ENCODE measurements around the gene NFKB1. TPM values are rescaled to one million over a fixed set of nuclear protein-coding genes. Genes with fewer than 3 reads are reported as not detected.

The NFKB1 gene
- total RNA-seq, 1 donor from 2014 or later, result 25.1 TPM

GRCh38 chr4:102543030-102543928 lies 42.1 kb downstream of the NFKB1 start:
- Mint-ChIP-seq H3K36me3 (ENCODE audit: insufficient read depth) (peaks cover 2% of the 10 kb centered on the region), H3K4me3 (ENCODE audit: low read depth) (no peak overlapping the region), H3K9me3 (ENCODE audit: low read depth) (no peaks in the 10 kb centered on the region), H3K27me3 (no peaks in the 10 kb centered on the region), H3K4me1 (ENCODE audit: low read depth) (peaks cover 12% of the 10 kb centered on the region), H3K27ac (no peak overlapping the region)
- TF ChIP-seq CTCF (IDR thresholded peaks at IDR 0.05; ENCODE audit: unreplicated experiment), result no peak
- no peak for DNase-seq (ENCODE audit: low spot score, unreplicated experiment)

- peak overlapping the region; percentile 56 for H3K27ac Mint-ChIP-seq
- H3K36me3 Mint-ChIP-seq (ENCODE audit: insufficient read depth), result peaks cover 3% of the 10 kb centered on the region
- no peak for TF ChIP-seq CTCF (IDR thresholded peaks at IDR 0.05; ENCODE audit: unreplicated experiment)
- H3K4me3 Mint-ChIP-seq (ENCODE audit: low read depth), result no peak overlapping the region
- no peak for DNase-seq (ENCODE audit: low spot score, unreplicated experiment)
- H3K4me1 Mint-ChIP-seq (ENCODE audit: low read depth), result peaks cover 12% of the 10 kb centered on the region
- H3K27me3 Mint-ChIP-seq, result no peaks in the 10 kb centered on the region
- no peaks in the 10 kb centered on the region for H3K9me3 Mint-ChIP-seq (ENCODE audit: low read depth)
These were observed 45.5 kb downstream of the NFKB1 start for GRCh38 chr4:102546635-102547034.

- Mint-ChIP-seq H3K4me1 (ENCODE audit: low read depth) (peaks cover 11% of the 10 kb centered on the region), H3K9me3 (ENCODE audit: low read depth) (no peaks in the 10 kb centered on the region), H3K27me3 (no peaks in the 10 kb centered on the region), H3K36me3 (ENCODE audit: insufficient read depth) (peaks cover 3% of the 10 kb centered on the region), H3K27ac (no peak overlapping the region), H3K4me3 (ENCODE audit: low read depth) (no peak overlapping the region)
- no peak for TF ChIP-seq CTCF (IDR thresholded peaks at IDR 0.05; ENCODE audit: unreplicated experiment)
- DNase-seq (ENCODE audit: low spot score, unreplicated experiment), result no peak
These were observed 46.8 kb downstream of the NFKB1 start for GRCh38 chr4:102547973-102548372.

DNA sequence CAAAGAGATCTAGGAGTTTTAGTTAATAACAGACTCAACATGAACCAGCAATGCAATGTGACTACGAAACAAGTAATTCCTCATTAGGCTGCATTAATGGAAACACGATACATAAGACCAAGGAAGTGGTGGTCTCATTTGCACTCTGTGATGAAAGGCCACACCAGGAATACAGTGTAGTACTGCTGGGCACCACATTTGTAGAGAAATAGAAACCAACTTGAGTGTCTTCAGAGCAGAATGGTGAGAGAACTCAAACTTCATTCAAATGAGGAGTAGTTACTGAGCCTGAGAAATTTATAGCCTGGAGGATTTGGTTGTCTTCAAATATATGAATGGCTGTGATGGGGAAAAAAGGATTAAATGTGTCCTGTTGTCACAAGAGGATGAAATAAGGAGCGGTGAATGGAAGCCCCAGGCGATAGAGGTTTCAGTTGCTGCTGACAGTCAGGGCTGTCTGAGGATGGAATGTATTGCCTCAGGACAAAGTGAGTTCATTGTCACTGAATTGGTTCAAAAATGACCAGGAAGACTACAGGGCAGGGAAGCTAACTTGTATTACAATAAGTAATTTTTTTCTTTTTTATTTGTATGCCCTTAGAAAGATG lies 50.9 kb downstream of the NFKB1 start:
- Mint-ChIP-seq H3K27me3 (no peaks in the 10 kb centered on the region), H3K9me3 (ENCODE audit: low read depth) (no peaks in the 10 kb centered on the region), H3K36me3 (ENCODE audit: insufficient read depth) (peaks cover 3% of the 10 kb centered on the region), H3K27ac (no peak overlapping the region), H3K4me1 (ENCODE audit: low read depth) (peaks cover 7% of the 10 kb centered on the region), H3K4me3 (ENCODE audit: low read depth) (no peak overlapping the region)
- DNase-seq (ENCODE audit: low spot score, unreplicated experiment), result no peak
- no peak for TF ChIP-seq CTCF (IDR thresholded peaks at IDR 0.05; ENCODE audit: unreplicated experiment)

- no peaks in the 10 kb centered on the region for H3K27me3 Mint-ChIP-seq
- peaks cover 7% of the 10 kb centered on the region for H3K4me1 Mint-ChIP-seq (ENCODE audit: low read depth)
- no peak for DNase-seq (ENCODE audit: low spot score, unreplicated experiment)
- peaks cover 3% of the 10 kb centered on the region for H3K36me3 Mint-ChIP-seq (ENCODE audit: insufficient read depth)
- no peaks in the 10 kb centered on the region for H3K9me3 Mint-ChIP-seq (ENCODE audit: low read depth)
- no peak for TF ChIP-seq CTCF (IDR thresholded peaks at IDR 0.05; ENCODE audit: unreplicated experiment)
- no peak overlapping the region for H3K27ac Mint-ChIP-seq
- no peak overlapping the region for H3K4me3 Mint-ChIP-seq (ENCODE audit: low read depth)
These were observed 51.6 kb downstream of the NFKB1 start for GRCh38 chr4:102552781-102553180.

Data from progenitor cell of endocrine pancreas (in vitro differentiated cells).